GM23338 (cell line): ENCODE results near the gene DMD. TPM values are rescaled to one million over a fixed set of nuclear protein-coding genes. Genes with fewer than 3 reads are reported as not detected.

Source experiments
- ATAC-seq: fragments of 200-7000 bp; cut with Tn5 transposase; 3 replicates; pipeline ENCODE4 v1.9.1; 2020
- DNase-seq: peaks from one replicate; pipeline ENCODE4 v3.0.0-alpha.2; 2015; ENCODE audit warnings: low spot score
- H2AFZ ChIP-seq: fragments of 200-600 bp; sonication (generic); 2 replicates; pipeline ENCODE4 v1.8.0; 2016; ENCODE audit warnings: antibody characterized with exemption, mild to moderate bottlenecking, moderate library complexity
- H3F3A ChIP-seq: fragments of 200-600 bp; sonication (generic); replicated peaks from 2 replicates; pipeline ENCODE4 v1.8.0; 2017; ENCODE audit warnings: antibody characterized with exemption, mixed run types, low read depth
- H3K27ac ChIP-seq: fragments of 200-600 bp; sonication (generic); 2 replicates; pipeline ENCODE4 v1.6.1; 2016; ENCODE audit warnings: low read depth
- H3K27me3 ChIP-seq: fragments of 200-600 bp; sonication (generic); 2 replicates; pipeline ENCODE4 v1.8.0; 2016; ENCODE audit warnings: mild to moderate bottlenecking, mixed run types, moderate library complexity; ENCODE audit not compliant: insufficient read depth
- H3K36me3 ChIP-seq: fragments of 200-600 bp; sonication (generic); 2 replicates; pipeline ENCODE4 v1.8.0; 2016; ENCODE audit warnings: mild to moderate bottlenecking; ENCODE audit not compliant: insufficient read depth
- H3K4me1 ChIP-seq: fragments of 200-600 bp; sonication (generic); 2 replicates; pipeline ENCODE4 v1.8.0; 2016; ENCODE audit warnings: mild to moderate bottlenecking, moderate library complexity; ENCODE audit not compliant: insufficient read depth
- H3K4me2 ChIP-seq: fragments of 200-600 bp; sonication (generic); 2 replicates; pipeline ENCODE4 v1.7.1; 2017; ENCODE audit warnings: mixed run types
- H3K4me3 ChIP-seq: fragments of 200-600 bp; sonication (generic); 2 replicates; pipeline ENCODE4 v1.6.1; 2016; ENCODE audit warnings: mixed run types
- H3K79me2 ChIP-seq: fragments of 200-600 bp; sonication (generic); replicated peaks from 2 replicates; pipeline ENCODE4 v1.8.0; 2017; ENCODE audit warnings: mild to moderate bottlenecking; ENCODE audit not compliant: insufficient read depth
- H3K9me2 ChIP-seq: fragments of 200-600 bp; sonication (generic); 2 replicates; pipeline ENCODE4 v1.8.0; 2017; ENCODE audit not compliant: insufficient read depth
- H4K20me1 ChIP-seq: fragments of 200-600 bp; sonication (generic); replicated peaks from 2 replicates; pipeline ENCODE4 v1.8.0; 2017; ENCODE audit warnings: mild to moderate bottlenecking; ENCODE audit not compliant: insufficient read depth
- H3K27ac Mint-ChIP-seq: 2 replicates; pipeline ENCODE4 v1.8.0; 2020; ENCODE audit warnings: inconsistent platforms, mild to moderate bottlenecking, moderate library complexity, mixed read lengths
- H3K27me3 Mint-ChIP-seq: 3 replicates; pipeline ENCODE4 v1.8.0; 2022; ENCODE audit warnings: low read depth, mild to moderate bottlenecking, moderate library complexity, mixed read lengths, inconsistent platforms; ENCODE audit not compliant: insufficient read depth, poor library complexity
- H3K36me3 Mint-ChIP-seq: 3 replicates; pipeline ENCODE4 v1.8.0; 2021; ENCODE audit warnings: low read depth, mild to moderate bottlenecking, inconsistent platforms, moderate library complexity, mixed read lengths
- H3K4me1 Mint-ChIP-seq: 3 replicates; pipeline ENCODE4 v1.8.0; 2020; ENCODE audit warnings: mild to moderate bottlenecking, inconsistent platforms, mixed read lengths
- H3K4me3 Mint-ChIP-seq: 3 replicates; pipeline ENCODE4 v1.8.0; 2021; ENCODE audit warnings: moderate library complexity, mild to moderate bottlenecking, inconsistent platforms, mixed read lengths
- H3K9me3 Mint-ChIP-seq: 3 replicates; pipeline ENCODE4 v1.8.0; 2020; ENCODE audit warnings: moderate library complexity, mild to moderate bottlenecking, inconsistent platforms, mixed read lengths
- ZNF114 ChIP-seq: fragments of 250-450 bp; sonication (Bioruptor Pico); IDR thresholded peaks from 2 replicates; pipeline ENCODE4 v1.5.0; 2020; ENCODE audit warnings: mild to moderate bottlenecking, moderate library complexity
- polyA plus RNA-seq: library from polyadenylated mRNA; unstranded; fragments of >200 nt; fragmentation: Nextera tagmentation; extraction: Ambion mirVana; gene quantifications from 2 replicates; pipeline ENCODE4 v1.2.1, GENCODE V29; 2016
- total RNA-seq: library from RNA; depleted of rRNA; stranded (reverse); fragments of >200 nt; shearing (Covaris generic); gene quantifications from 2 replicates; pipeline ENCODE4 v1.2.3, GENCODE V29; 2014
- TF ChIP-seq, protein P1 (sequence below): IDR thresholded peaks from 2 replicates; pipeline ENCODE4 v1.6.1; 2016; ENCODE audit warnings: antibody characterized with exemption
- TF ChIP-seq, protein P2 (sequence below): IDR thresholded peaks from one replicate; pipeline ENCODE4 v1.6.1; 2018; ENCODE audit warnings: antibody characterized with exemption; ENCODE audit not compliant: unreplicated experiment
- TF ChIP-seq, protein P3 (sequence below), 2 experiments: fragments of 200-600 bp in 1 of 2; sonication (generic) in 1 of 2; conservative IDR thresholded peaks; 2 replicates each; pipeline versions ENCODE4 v1.5.1 to v1.6.1; 2016 to 2017; ENCODE audit warnings: antibody characterized with exemption in 2 of 2, low read depth in 2 of 2, mild to moderate bottlenecking in 2 of 2, moderate library complexity in 1 of 2
- TF ChIP-seq, protein P4 (sequence below): fragments of 250-450 bp; sonication (Bioruptor Pico); IDR thresholded peaks from 2 replicates; pipeline ENCODE4 v1.5.0; 2020; ENCODE audit warnings: mild to moderate bottlenecking, moderate library complexity

The DMD gene
- total and polyA plus RNA-seq, 2 experiments from 2014 or later = 4.5 to 7.6 TPM

DNA sequence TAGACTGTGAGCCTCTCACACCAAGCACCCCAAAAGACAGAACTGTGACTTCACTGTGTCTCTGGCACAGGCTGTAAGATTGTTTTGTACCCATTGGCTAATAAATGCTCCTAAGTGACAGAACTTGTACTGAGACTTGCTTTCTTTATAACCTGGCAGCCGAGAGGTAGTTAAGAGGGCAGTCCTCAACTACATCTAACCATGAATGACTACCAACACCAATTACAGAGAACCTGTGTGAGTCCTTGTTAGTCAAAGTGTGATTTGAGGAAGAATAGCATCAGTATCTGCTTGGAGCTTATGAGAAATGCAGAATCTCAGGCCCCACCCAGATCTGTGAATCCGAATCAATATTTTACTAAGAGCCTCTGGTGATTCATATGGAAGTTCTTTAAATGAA lies 1985.5 kb downstream of the DMD start (continued):
- TF ChIP-seq, protein P1, sequence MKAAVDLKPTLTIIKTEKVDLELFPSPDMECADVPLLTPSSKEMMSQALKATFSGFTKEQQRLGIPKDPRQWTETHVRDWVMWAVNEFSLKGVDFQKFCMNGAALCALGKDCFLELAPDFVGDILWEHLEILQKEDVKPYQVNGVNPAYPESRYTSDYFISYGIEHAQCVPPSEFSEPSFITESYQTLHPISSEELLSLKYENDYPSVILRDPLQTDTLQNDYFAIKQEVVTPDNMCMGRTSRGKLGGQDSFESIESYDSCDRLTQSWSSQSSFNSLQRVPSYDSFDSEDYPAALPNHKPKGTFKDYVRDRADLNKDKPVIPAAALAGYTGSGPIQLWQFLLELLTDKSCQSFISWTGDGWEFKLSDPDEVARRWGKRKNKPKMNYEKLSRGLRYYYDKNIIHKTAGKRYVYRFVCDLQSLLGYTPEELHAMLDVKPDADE = no peak
- TF ChIP-seq, protein P2, sequence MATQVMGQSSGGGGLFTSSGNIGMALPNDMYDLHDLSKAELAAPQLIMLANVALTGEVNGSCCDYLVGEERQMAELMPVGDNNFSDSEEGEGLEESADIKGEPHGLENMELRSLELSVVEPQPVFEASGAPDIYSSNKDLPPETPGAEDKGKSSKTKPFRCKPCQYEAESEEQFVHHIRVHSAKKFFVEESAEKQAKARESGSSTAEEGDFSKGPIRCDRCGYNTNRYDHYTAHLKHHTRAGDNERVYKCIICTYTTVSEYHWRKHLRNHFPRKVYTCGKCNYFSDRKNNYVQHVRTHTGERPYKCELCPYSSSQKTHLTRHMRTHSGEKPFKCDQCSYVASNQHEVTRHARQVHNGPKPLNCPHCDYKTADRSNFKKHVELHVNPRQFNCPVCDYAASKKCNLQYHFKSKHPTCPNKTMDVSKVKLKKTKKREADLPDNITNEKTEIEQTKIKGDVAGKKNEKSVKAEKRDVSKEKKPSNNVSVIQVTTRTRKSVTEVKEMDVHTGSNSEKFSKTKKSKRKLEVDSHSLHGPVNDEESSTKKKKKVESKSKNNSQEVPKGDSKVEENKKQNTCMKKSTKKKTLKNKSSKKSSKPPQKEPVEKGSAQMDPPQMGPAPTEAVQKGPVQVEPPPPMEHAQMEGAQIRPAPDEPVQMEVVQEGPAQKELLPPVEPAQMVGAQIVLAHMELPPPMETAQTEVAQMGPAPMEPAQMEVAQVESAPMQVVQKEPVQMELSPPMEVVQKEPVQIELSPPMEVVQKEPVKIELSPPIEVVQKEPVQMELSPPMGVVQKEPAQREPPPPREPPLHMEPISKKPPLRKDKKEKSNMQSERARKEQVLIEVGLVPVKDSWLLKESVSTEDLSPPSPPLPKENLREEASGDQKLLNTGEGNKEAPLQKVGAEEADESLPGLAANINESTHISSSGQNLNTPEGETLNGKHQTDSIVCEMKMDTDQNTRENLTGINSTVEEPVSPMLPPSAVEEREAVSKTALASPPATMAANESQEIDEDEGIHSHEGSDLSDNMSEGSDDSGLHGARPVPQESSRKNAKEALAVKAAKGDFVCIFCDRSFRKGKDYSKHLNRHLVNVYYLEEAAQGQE = no peak

DNA sequence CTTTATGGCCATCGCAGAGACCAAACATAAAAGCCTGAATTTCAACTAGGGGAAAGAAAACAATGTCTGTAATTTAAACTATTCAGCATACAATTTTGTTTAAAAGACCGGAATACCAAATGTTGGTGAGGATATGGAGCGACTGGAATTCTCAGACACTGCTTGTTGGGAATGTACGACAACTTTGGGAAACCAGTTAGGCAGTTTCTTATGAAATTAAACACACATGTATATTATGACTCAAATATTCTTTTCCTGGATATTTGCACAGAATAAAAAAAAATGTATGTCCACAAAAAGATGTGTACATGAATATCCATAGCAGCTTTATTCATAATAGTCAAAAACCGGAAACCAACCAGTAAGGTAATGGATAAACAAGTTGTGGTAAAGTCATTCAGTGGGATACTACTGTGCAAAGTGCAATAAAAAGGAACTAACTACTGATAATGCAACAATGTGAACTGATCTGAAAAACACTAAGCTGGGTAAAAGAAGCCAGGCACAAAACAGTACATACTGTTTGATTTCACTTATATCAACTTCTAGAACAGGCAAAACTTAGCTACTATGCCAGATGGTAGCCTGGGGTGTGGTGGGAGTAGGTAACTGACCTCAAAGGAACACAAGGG lies 1986.9 kb downstream of the DMD start:
- Histone ChIP-seq H3K27ac (no peak overlapping the region), H3K27me3 (no peaks in the 10 kb centered on the region), H2AFZ (no peak overlapping the region), H3K4me3 (no peak overlapping the region), H3K9me2 (no peaks in the 10 kb centered on the region), H3K4me2 (no peak overlapping the region), H4K20me1 (no peaks in the 10 kb centered on the region), H3F3A (no peaks in the 10 kb centered on the region), H3K4me1 (no peaks in the 10 kb centered on the region), H3K79me2 (no peaks in the 10 kb centered on the region), H3K36me3 (no peaks in the 10 kb centered on the region)
- no peak for ATAC-seq
- H3K36me3 Mint-ChIP-seq = no peaks in the 10 kb centered on the region
- no peaks in the 10 kb centered on the region for H3K27me3 Mint-ChIP-seq
- H3K9me3 Mint-ChIP-seq = no peaks in the 10 kb centered on the region
- H3K27ac Mint-ChIP-seq = no peak overlapping the region
- no peaks in the 10 kb centered on the region for H3K4me1 Mint-ChIP-seq
- no peak overlapping the region for H3K4me3 Mint-ChIP-seq
- no peak for DNase-seq
- TF ChIP-seq, protein P2 = no peak
- TF ChIP-seq, protein P1 = no peak
- TF ChIP-seq, protein P3, sequence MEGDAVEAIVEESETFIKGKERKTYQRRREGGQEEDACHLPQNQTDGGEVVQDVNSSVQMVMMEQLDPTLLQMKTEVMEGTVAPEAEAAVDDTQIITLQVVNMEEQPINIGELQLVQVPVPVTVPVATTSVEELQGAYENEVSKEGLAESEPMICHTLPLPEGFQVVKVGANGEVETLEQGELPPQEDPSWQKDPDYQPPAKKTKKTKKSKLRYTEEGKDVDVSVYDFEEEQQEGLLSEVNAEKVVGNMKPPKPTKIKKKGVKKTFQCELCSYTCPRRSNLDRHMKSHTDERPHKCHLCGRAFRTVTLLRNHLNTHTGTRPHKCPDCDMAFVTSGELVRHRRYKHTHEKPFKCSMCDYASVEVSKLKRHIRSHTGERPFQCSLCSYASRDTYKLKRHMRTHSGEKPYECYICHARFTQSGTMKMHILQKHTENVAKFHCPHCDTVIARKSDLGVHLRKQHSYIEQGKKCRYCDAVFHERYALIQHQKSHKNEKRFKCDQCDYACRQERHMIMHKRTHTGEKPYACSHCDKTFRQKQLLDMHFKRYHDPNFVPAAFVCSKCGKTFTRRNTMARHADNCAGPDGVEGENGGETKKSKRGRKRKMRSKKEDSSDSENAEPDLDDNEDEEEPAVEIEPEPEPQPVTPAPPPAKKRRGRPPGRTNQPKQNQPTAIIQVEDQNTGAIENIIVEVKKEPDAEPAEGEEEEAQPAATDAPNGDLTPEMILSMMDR (conservative IDR thresholded peaks at IDR 0.05; ENCODE audit: low read depth in 2 of 2) = no peak
- no peak for TF ChIP-seq ZNF114
- TF ChIP-seq, protein P4, sequence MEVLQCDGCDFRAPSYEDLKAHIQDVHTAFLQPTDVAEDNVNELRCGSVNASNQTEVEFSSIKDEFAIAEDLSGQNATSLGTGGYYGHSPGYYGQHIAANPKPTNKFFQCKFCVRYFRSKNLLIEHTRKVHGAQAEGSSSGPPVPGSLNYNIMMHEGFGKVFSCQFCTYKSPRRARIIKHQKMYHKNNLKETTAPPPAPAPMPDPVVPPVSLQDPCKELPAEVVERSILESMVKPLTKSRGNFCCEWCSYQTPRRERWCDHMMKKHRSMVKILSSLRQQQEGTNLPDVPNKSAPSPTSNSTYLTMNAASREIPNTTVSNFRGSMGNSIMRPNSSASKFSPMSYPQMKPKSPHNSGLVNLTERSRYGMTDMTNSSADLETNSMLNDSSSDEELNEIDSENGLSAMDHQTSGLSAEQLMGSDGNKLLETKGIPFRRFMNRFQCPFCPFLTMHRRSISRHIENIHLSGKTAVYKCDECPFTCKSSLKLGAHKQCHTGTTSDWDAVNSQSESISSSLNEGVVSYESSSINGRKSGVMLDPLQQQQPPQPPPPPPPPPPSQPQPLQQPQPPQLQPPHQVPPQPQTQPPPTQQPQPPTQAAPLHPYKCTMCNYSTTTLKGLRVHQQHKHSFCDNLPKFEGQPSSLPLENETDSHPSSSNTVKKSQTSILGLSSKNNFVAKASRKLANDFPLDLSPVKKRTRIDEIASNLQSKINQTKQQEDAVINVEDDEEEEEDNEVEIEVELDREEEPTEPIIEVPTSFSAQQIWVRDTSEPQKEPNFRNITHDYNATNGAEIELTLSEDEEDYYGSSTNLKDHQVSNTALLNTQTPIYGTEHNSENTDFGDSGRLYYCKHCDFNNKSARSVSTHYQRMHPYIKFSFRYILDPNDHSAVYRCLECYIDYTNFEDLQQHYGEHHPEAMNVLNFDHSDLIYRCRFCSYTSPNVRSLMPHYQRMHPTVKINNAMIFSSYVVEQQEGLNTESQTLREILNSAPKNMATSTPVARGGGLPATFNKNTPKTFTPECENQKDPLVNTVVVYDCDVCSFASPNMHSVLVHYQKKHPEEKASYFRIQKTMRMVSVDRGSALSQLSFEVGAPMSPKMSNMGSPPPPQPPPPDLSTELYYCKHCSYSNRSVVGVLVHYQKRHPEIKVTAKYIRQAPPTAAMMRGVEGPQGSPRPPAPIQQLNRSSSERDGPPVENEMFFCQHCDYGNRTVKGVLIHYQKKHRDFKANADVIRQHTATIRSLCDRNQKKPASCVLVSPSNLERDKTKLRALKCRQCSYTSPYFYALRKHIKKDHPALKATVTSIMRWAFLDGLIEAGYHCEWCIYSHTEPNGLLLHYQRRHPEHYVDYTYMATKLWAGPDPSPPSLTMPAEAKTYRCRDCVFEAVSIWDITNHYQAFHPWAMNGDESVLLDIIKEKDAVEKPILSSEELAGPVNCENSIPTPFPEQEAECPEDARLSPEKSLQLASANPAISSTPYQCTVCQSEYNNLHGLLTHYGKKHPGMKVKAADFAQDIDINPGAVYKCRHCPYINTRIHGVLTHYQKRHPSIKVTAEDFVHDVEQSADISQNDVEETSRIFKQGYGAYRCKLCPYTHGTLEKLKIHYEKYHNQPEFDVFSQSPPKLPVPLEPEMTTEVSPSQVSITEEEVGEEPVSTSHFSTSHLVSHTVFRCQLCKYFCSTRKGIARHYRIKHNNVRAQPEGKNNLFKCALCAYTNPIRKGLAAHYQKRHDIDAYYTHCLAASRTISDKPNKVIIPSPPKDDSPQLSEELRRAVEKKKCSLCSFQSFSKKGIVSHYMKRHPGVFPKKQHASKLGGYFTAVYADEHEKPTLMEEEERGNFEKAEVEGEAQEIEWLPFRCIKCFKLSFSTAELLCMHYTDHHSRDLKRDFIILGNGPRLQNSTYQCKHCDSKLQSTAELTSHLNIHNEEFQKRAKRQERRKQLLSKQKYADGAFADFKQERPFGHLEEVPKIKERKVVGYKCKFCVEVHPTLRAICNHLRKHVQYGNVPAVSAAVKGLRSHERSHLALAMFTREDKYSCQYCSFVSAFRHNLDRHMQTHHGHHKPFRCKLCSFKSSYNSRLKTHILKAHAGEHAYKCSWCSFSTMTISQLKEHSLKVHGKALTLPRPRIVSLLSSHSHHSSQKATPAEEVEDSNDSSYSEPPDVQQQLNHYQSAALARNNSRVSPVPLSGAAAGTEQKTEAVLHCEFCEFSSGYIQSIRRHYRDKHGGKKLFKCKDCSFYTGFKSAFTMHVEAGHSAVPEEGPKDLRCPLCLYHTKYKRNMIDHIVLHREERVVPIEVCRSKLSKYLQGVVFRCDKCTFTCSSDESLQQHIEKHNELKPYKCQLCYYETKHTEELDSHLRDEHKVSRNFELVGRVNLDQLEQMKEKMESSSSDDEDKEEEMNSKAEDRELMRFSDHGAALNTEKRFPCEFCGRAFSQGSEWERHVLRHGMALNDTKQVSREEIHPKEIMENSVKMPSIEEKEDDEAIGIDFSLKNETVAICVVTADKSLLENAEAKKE (CRISPR knock-in tag) = no peak
